Gastrocnemius medialis (tissue), 4 donors: ENCODE data around the gene CCDC91.

Source experiments
- CTCF ChIP-seq, 5 experiments: fragments of 450-650 bp in 3 of 5; fragments of 200-600 bp in 2 of 5; sonication (generic) in 2 of 5; IDR thresholded peaks in 4 of 5; conservative IDR thresholded peaks in 1 of 5; 1 replicate in 4 of 5; 2 replicates in 1 of 5; pipeline ENCODE4 v1.5.1; 2016 to 2019; ENCODE audit warnings: antibody characterized with exemption in 5 of 5, mild to moderate bottlenecking in 3 of 5, moderate library complexity in 3 of 5
- POLR2A ChIP-seq, 2 donors: fragments of 450-650 bp; IDR thresholded peaks; one replicate each; pipeline ENCODE4 v1.6.1; 2017; ENCODE audit warnings: antibody characterized with exemption in 2 of 2, mild to moderate bottlenecking in 2 of 2, moderate library complexity in 2 of 2

GRCh38 chr12:28443337-28443736, 253.1 kb downstream of the CCDC91 start:
- TF ChIP-seq POLR2A (IDR thresholded peaks at IDR 0.05) (no peak), CTCF (IDR thresholded peaks at IDR 0.05 in 4 of 5, conservative IDR thresholded peaks at IDR 0.05 in 1 of 5) (no peak)
